HepG2 (cell line): ENCODE results near the gene MCM3AP. TPM values are rescaled to one million over a fixed set of nuclear protein-coding genes. Genes with fewer than 3 reads are reported as not detected.

ENCODE experiments used
- CENPX ChIP-seq: sonication (generic); formaldehyde crosslinking; IDR thresholded peaks from 2 replicates; pipeline ENCODE4 v1.9.0; 2021; ENCODE audit warnings: mild to moderate bottlenecking, missing genetic modification reagents, moderate library complexity
- DZIP1 ChIP-seq: sonication (generic); formaldehyde crosslinking; IDR thresholded peaks from 2 replicates; pipeline ENCODE4 v1.5.0; 2020; ENCODE audit warnings: mild to moderate bottlenecking, missing genetic modification reagents
- FOXK2 ChIP-seq: fragments of 450-650 bp; IDR thresholded peaks from 2 replicates; pipeline ENCODE4 v1.6.1; 2016
- ISL2 ChIP-seq: sonication (generic); formaldehyde crosslinking; IDR thresholded peaks from 2 replicates; pipeline ENCODE4 v1.5.0; 2020; ENCODE audit warnings: missing genetic modification reagents
- KAT2B ChIP-seq: fragments of 150-350 bp; IDR thresholded peaks from 2 replicates; pipeline ENCODE4 v1.6.1; 2014; ENCODE audit warnings: low read depth, low read length, borderline replicate concordance
- KAT8 ChIP-seq: IDR thresholded peaks from 2 replicates; pipeline ENCODE4 v1.6.1; 2016; ENCODE audit warnings: missing genetic modification reagents, missing compliant biosample characterization
- KDM1A ChIP-seq: IDR thresholded peaks from 2 replicates; pipeline ENCODE4 v1.6.1; 2016; ENCODE audit warnings: missing compliant biosample characterization
- PPARG ChIP-seq: conservative IDR thresholded peaks from 2 replicates; pipeline ENCODE4 v1.6.1; 2016; ENCODE audit warnings: missing biosample characterization, missing genetic modification reagents
- RAD21 ChIP-seq: fragments of 450-650 bp; formaldehyde crosslinking; IDR thresholded peaks from 2 replicates; pipeline ENCODE4 v1.5.0; 2020; ENCODE audit warnings: mild to moderate bottlenecking
- REL ChIP-seq: sonication (generic); formaldehyde crosslinking; conservative IDR thresholded peaks from 2 replicates; pipeline ENCODE4 v1.8.0; 2022; ENCODE audit warnings: mild to moderate bottlenecking, missing genetic modification reagents, moderate library complexity
- SAFB2 ChIP-seq: sonication (generic); formaldehyde crosslinking; IDR thresholded peaks from 2 replicates; pipeline ENCODE4 v1.5.1; 2020; ENCODE audit warnings: missing genetic modification reagents, low read depth, mild to moderate bottlenecking, borderline replicate concordance
- SMAD9 ChIP-seq: sonication (generic); formaldehyde crosslinking; IDR thresholded peaks from 2 replicates; pipeline ENCODE4 v1.5.1; 2020; ENCODE audit warnings: mild to moderate bottlenecking, missing genetic modification reagents
- SNRNP70 ChIP-seq: fragments of 200-400 bp; formaldehyde crosslinking; IDR thresholded peaks from 2 replicates; pipeline ENCODE4 v1.6.1; 2017; ENCODE audit warnings: mild to moderate bottlenecking, low read depth, low read length, moderate library complexity
- XRCC5 ChIP-seq: fragments of 200-400 bp; formaldehyde crosslinking; optimal IDR thresholded peaks from 2 replicates; pipeline ENCODE3; 2017; ENCODE audit warnings: mild to moderate bottlenecking, low read length
- ZBTB43 ChIP-seq: sonication (generic); formaldehyde crosslinking; conservative IDR thresholded peaks from 2 replicates; pipeline ENCODE4 v1.4.0; 2020; ENCODE audit warnings: missing genetic modification reagents
- ZNF10 ChIP-seq: sonication (generic); formaldehyde crosslinking; IDR thresholded peaks from 2 replicates; pipeline ENCODE4 v1.4.0; 2020; ENCODE audit warnings: mild to moderate bottlenecking, low read depth, missing genetic modification reagents, borderline replicate concordance
- ZNF577 ChIP-seq: sonication (generic); formaldehyde crosslinking; IDR thresholded peaks from 2 replicates; pipeline ENCODE4 v1.4.0; 2020; ENCODE audit warnings: mild to moderate bottlenecking, low read depth, missing genetic modification reagents, borderline replicate concordance
- polyA plus RNA-seq, 8 experiments: library from polyadenylated mRNA; depleted of rRNA in 3 of 8; stranded (reverse) in 7 of 8; unstranded in 1 of 8; fragments of >200 nt; fragmentation: Illumina TruSeq in 4 of 8; extraction: Trizol in 4 of 8; gene quantifications; 2 replicates each; pipeline versions ENCODE4 v1.2.1 to v1.2.3, GENCODE V29; 2011 to 2016; ENCODE audit warnings: low read depth in 4 of 8, missing spikeins in 1 of 8, mixed read lengths in 1 of 8; ENCODE audit not compliant: insufficient read depth in 1 of 8
- total RNA-seq, 5 experiments: library from RNA; depleted of rRNA; stranded (reverse); fragments of >200 nt; fragmentation: Illumina TruSeq; extraction: Trizol; gene quantifications; 2 replicates each; pipeline ENCODE4 v1.2.3, GENCODE V29; 2016; ENCODE audit warnings: low read depth in 1 of 5
- TF ChIP-seq, protein P1 (sequence below): sonication (generic); formaldehyde crosslinking; IDR thresholded peaks from 2 replicates; pipeline ENCODE4 v1.9.0; 2021; ENCODE audit warnings: missing genetic modification reagents, borderline replicate concordance
- TF ChIP-seq, protein P2 (sequence below): sonication (generic); formaldehyde crosslinking; IDR thresholded peaks from 2 replicates; pipeline ENCODE4 v1.4.0; 2020; ENCODE audit warnings: low read depth, mild to moderate bottlenecking, missing genetic modification reagents
- TF ChIP-seq, protein P3 (sequence below): IDR thresholded peaks from 2 replicates; pipeline ENCODE4 v1.6.1; 2016; ENCODE audit warnings: low read depth, borderline replicate concordance

The MCM3AP gene
- total and polyA plus RNA-seq, 2 of the 13 experiments (the other 11 are each of a cell fraction or from before 2014, with no cell fraction given), result 27.0 to 54.7 TPM

- TF ChIP-seq DZIP1 (CRISPR knock-in tag), result peak; percentile 30; the same call in 1 of the 2 replicates
- TF ChIP-seq RAD21, result peak; percentile 52; the same call in 1 of the 2 replicates
- 0 out of 2 replicates have a peak, but pooled peaks have one; percentile 25 for TF ChIP-seq ZBTB43
- TF ChIP-seq, protein P1, sequence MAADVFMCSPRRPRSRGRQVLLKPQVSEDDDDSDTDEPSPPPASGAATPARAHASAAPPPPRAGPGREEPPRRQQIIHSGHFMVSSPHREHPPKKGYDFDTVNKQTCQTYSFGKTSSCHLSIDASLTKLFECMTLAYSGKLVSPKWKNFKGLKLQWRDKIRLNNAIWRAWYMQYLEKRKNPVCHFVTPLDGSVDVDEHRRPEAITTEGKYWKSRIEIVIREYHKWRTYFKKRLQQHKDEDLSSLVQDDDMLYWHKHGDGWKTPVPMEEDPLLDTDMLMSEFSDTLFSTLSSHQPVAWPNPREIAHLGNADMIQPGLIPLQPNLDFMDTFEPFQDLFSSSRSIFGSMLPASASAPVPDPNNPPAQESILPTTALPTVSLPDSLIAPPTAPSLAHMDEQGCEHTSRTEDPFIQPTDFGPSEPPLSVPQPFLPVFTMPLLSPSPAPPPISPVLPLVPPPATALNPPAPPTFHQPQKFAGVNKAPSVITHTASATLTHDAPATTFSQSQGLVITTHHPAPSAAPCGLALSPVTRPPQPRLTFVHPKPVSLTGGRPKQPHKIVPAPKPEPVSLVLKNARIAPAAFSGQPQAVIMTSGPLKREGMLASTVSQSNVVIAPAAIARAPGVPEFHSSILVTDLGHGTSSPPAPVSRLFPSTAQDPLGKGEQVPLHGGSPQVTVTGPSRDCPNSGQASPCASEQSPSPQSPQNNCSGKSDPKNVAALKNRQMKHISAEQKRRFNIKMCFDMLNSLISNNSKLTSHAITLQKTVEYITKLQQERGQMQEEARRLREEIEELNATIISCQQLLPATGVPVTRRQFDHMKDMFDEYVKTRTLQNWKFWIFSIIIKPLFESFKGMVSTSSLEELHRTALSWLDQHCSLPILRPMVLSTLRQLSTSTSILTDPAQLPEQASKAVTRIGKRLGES (CRISPR knock-in tag), result 0 out of 2 replicates have a peak, but pooled peaks have one; percentile 17
- TF ChIP-seq ISL2 (CRISPR knock-in tag), result no peak; the same call in none of the 2 replicates
- TF ChIP-seq KAT2B, result no peak
- no peak for TF ChIP-seq PPARG (CRISPR knock-in tag)
- TF ChIP-seq XRCC5, result peak; percentile 47
- no peak for TF ChIP-seq REL (CRISPR knock-in tag)
- no peak for TF ChIP-seq SNRNP70
- TF ChIP-seq, protein P2, sequence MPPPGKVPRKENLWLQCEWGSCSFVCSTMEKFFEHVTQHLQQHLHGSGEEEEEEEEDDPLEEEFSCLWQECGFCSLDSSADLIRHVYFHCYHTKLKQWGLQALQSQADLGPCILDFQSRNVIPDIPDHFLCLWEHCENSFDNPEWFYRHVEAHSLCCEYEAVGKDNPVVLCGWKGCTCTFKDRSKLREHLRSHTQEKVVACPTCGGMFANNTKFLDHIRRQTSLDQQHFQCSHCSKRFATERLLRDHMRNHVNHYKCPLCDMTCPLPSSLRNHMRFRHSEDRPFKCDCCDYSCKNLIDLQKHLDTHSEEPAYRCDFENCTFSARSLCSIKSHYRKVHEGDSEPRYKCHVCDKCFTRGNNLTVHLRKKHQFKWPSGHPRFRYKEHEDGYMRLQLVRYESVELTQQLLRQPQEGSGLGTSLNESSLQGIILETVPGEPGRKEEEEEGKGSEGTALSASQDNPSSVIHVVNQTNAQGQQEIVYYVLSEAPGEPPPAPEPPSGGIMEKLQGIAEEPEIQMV (CRISPR knock-in tag), result 0 out of 2 replicates have a peak, but pooled peaks have one; percentile 10
- TF ChIP-seq SMAD9 (CRISPR knock-in tag), result no peak
- no peak for TF ChIP-seq ZNF10 (CRISPR knock-in tag)
- TF ChIP-seq, protein P3, sequence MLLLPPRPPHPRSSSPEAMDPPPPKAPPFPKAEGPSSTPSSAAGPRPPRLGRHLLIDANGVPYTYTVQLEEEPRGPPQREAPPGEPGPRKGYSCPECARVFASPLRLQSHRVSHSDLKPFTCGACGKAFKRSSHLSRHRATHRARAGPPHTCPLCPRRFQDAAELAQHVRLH (CRISPR knock-in tag), result no peak
- peak; percentile 70; the same call in 1 of the 2 replicates for TF ChIP-seq SAFB2 (CRISPR knock-in tag)
- TF ChIP-seq KAT8 (CRISPR knock-in tag), result peak; percentile 97
- no peak for TF ChIP-seq FOXK2
- TF ChIP-seq CENPX (CRISPR knock-in tag), result no peak
- TF ChIP-seq ZNF577, result no peak
- TF ChIP-seq KDM1A (CRISPR knock-in tag), result no peak
These were observed 593 bp upstream of the MCM3AP start, which contains the start of gene YBEY (continued) for GRCh38 chr21:46285761-46286647.
